Neural cell (in vitro differentiated cells): ENCODE results near the gene HEPACAM2. TPM values are rescaled to one million over a fixed set of nuclear protein-coding genes. Genes with fewer than 3 reads are reported as not detected.

Experiments
- H2AFZ ChIP-seq: fragments of 200-600, 300-800 bp; sonication (generic), shearing (Covaris generic); 2 replicates; pipeline ENCODE4 v1.6.0; 2014; ENCODE audit warnings: low read depth, mild to moderate bottlenecking, antibody characterized with exemption, low read length, moderate library complexity
- H3F3A ChIP-seq: fragments of 200-600 bp; shearing (Covaris generic); 2 replicates; pipeline ENCODE4 v1.6.1; 2016; ENCODE audit warnings: mild to moderate bottlenecking, moderate library complexity, mixed read lengths, antibody characterized with exemption, low read length; ENCODE audit not compliant: insufficient read depth, poor library complexity, severe bottlenecking
- H3K27ac ChIP-seq: fragments of 200-600, 300-800 bp; sonication (generic), shearing (Covaris generic); 2 replicates; pipeline ENCODE4 v1.5.1; 2014; ENCODE audit warnings: mild to moderate bottlenecking, low read length, moderate library complexity
- H3K27me3 ChIP-seq: fragments of 300-800, 200-600 bp; sonication (generic), shearing (Covaris generic); 2 replicates; pipeline ENCODE4 v1.6.0; 2014; ENCODE audit warnings: mild to moderate bottlenecking, low read depth, low read length, moderate library complexity; ENCODE audit not compliant: insufficient read depth
- H3K36me3 ChIP-seq: fragments of 300-800, 200-600 bp; sonication (generic), shearing (Covaris generic); 2 replicates; pipeline ENCODE4 v1.5.1; 2014; ENCODE audit warnings: mild to moderate bottlenecking, antibody characterized with exemption, low read length, moderate library complexity; ENCODE audit not compliant: insufficient read depth
- H3K4me2 ChIP-seq: fragments of 300-800, 200-600 bp; sonication (generic), shearing (Covaris generic); 2 replicates; pipeline ENCODE4 v1.6.0; 2014; ENCODE audit warnings: mild to moderate bottlenecking, low read length
- H3K4me3 ChIP-seq: fragments of 300-800, 200-600 bp; sonication (generic), shearing (Covaris generic); 2 replicates; pipeline ENCODE4 v1.5.1; 2014; ENCODE audit warnings: mild to moderate bottlenecking, low read length, moderate library complexity
- H3K79me2 ChIP-seq: fragments of 200-600 bp; shearing (Covaris generic); replicated peaks from 2 replicates; pipeline ENCODE4 v1.6.0; 2014; ENCODE audit warnings: mild to moderate bottlenecking, low read length, moderate library complexity; ENCODE audit not compliant: insufficient read depth
- H3K9ac ChIP-seq: fragments of 300-800, 200-600 bp; sonication (generic), shearing (Covaris generic); 2 replicates; pipeline ENCODE4 v1.6.1; 2016; ENCODE audit warnings: mild to moderate bottlenecking, low read length, mixed read lengths
- H3K9me2 ChIP-seq: fragments of 200-600 bp; shearing (Covaris generic); 2 replicates; pipeline ENCODE4 v1.6.1; 2016; ENCODE audit warnings: mild to moderate bottlenecking, low read length, mixed read lengths; ENCODE audit not compliant: insufficient read depth
- H3K9me3 ChIP-seq: fragments of 200-600, 300-800 bp; sonication (generic), shearing (Covaris generic); 2 replicates; pipeline ENCODE4 v1.6.1; 2016; ENCODE audit warnings: mild to moderate bottlenecking, mixed run types, low read length, moderate library complexity, mixed read lengths
- H4K20me1 ChIP-seq: fragments of 200-600 bp; shearing (Covaris generic); 2 replicates; pipeline ENCODE4 v1.6.1; 2016; ENCODE audit warnings: mild to moderate bottlenecking, mixed run types; ENCODE audit not compliant: insufficient read depth
- CTCF ChIP-seq: fragments of 450-650 bp; IDR thresholded peaks from 2 replicates; pipeline ENCODE4 v1.5.1; 2014; ENCODE audit warnings: antibody characterized with exemption, mild to moderate bottlenecking, moderate library complexity; ENCODE audit not compliant: poor library complexity, severe bottlenecking
- EP300 ChIP-seq: fragments of 450-650 bp; conservative IDR thresholded peaks from 2 replicates; pipeline ENCODE4 v1.6.1; 2014; ENCODE audit warnings: antibody characterized with exemption, mild to moderate bottlenecking, moderate library complexity; ENCODE audit not compliant: poor library complexity, severe bottlenecking
- EZH2 ChIP-seq: fragments of 200-600, 300-800 bp; shearing (Covaris generic), sonication (generic); IDR thresholded peaks from 2 replicates; pipeline ENCODE4 v1.6.1; 2014; ENCODE audit warnings: antibody characterized with exemption, low read length, borderline replicate concordance, mild to moderate bottlenecking; ENCODE audit not compliant: insufficient read depth, poor library complexity, severe bottlenecking
- MXI1 ChIP-seq: fragments of 450-650 bp; conservative IDR thresholded peaks from 2 replicates; pipeline ENCODE4 v1.6.1; 2014; ENCODE audit warnings: antibody characterized with exemption, mild to moderate bottlenecking; ENCODE audit not compliant: poor library complexity, severe bottlenecking
- POLR2AphosphoS5 ChIP-seq: IDR thresholded peaks from 2 replicates; pipeline ENCODE4 v1.6.1; 2012
- RAD21 ChIP-seq: fragments of 450-650 bp; conservative IDR thresholded peaks from 2 replicates; pipeline ENCODE4 v1.6.1; 2014; ENCODE audit warnings: antibody characterized with exemption, mild to moderate bottlenecking, moderate library complexity
- REST ChIP-seq: IDR thresholded peaks from 2 replicates; pipeline ENCODE4 v1.6.1; 2012; ENCODE audit warnings: borderline replicate concordance
- SMC3 ChIP-seq: fragments of 450-650 bp; conservative IDR thresholded peaks from 2 replicates; pipeline ENCODE4 v1.6.1; 2014; ENCODE audit warnings: antibody characterized with exemption, mild to moderate bottlenecking, moderate library complexity; ENCODE audit not compliant: poor library complexity
- TAF1 ChIP-seq: IDR thresholded peaks from 2 replicates; pipeline ENCODE4 v1.6.1; 2012; ENCODE audit warnings: low read depth
- polyA plus RNA-seq: library from polyadenylated mRNA; depleted of rRNA; stranded (reverse); fragments of >200 nt; gene quantifications from 2 replicates; pipeline ENCODE4 v1.2.3, GENCODE V29; 2014

HEPACAM2 gene
- polyA plus RNA-seq, 1 donor from 2014 or later: 0.35 TPM

GRCh38 chr7:93150200-93150835 is 76.0 kb downstream of the HEPACAM2 start:
- Histone ChIP-seq H2AFZ (no peak overlapping the region), H3K4me2 (no peak overlapping the region), H3K4me3 (no peak overlapping the region), H3F3A (no peaks in the 10 kb centered on the region), H4K20me1 (no peaks in the 10 kb centered on the region), H3K27me3 (no peaks in the 10 kb centered on the region), H3K9me2 (no peaks in the 10 kb centered on the region), H3K36me3 (no peaks in the 10 kb centered on the region), H3K79me2 (no peaks in the 10 kb centered on the region), H3K9me3 (no peaks in the 10 kb centered on the region), H3K9ac (no peak overlapping the region), H3K27ac (no peak overlapping the region)
- no peak for TF ChIP-seq EZH2
- TF ChIP-seq MXI1: no peak
- TF ChIP-seq REST: no peak
- no peak for TF ChIP-seq CTCF
- no peak for TF ChIP-seq SMC3
- no peak for TF ChIP-seq TAF1
- TF ChIP-seq EP300: no peak
- TF ChIP-seq RAD21: no peak

- Histone ChIP-seq H3K36me3 (no peaks in the 10 kb centered on the region), H3F3A (no peaks in the 10 kb centered on the region), H3K9me2 (no peaks in the 10 kb centered on the region), H4K20me1 (no peaks in the 10 kb centered on the region), H3K9me3 (no peaks in the 10 kb centered on the region), H3K27me3 (no peaks in the 10 kb centered on the region), H3K9ac (no peak overlapping the region), H3K79me2 (no peaks in the 10 kb centered on the region), H2AFZ (no peak overlapping the region), H3K27ac (no peak overlapping the region), H3K4me3 (no peak overlapping the region), H3K4me2 (no peak overlapping the region)
- TF ChIP-seq REST (no peak), TAF1 (no peak), MXI1 (no peak), RAD21 (no peak), EP300 (no peak), CTCF (no peak), SMC3 (no peak), POLR2AphosphoS5 (no peak), EZH2 (no peak)
Observed at GRCh38 chr7:93148727-93149126, 77.5 kb downstream of the HEPACAM2 start.
